ENCODE results near the gene LARGE1. TPM values are rescaled to one million over a fixed set of nuclear protein-coding genes. Genes with fewer than 3 reads are reported as not detected.

LARGE1 gene
- total RNA-seq, 6 experiments from 2014 or later, result 12.2 to 28.3 (median 15.2) TPM

- Histone ChIP-seq H3K9me3 (no peaks in the 10 kb centered on the region), H3K27me3 (no peaks in the 10 kb centered on the region), H3K27ac (no peak overlapping the region), H3K4me1 (no peaks in the 10 kb centered on the region), H3K4me3 (no peak overlapping the region), H3K36me3 (no peaks in the 10 kb centered on the region)
- TF ChIP-seq CTCF (IDR thresholded peaks at IDR 0.05), result no peak
- TF ChIP-seq POLR2A (IDR thresholded peaks at IDR 0.05), result no peak
- WGBS (ENCODE audit: insufficient coverage, low coverage, low lambda C conversion rate, missing lambda C conversion rate), result 91% methylated on average over 12 of the region's 12 CpGs
- DNase-seq (no peak), ATAC-seq (no peak)
- intact Hi-C loops (cut with DNase I), result no loop called here
Observed at GRCh38 chr22:33842006-33842354, 78.3 kb downstream of the LARGE1 start.

DNA sequence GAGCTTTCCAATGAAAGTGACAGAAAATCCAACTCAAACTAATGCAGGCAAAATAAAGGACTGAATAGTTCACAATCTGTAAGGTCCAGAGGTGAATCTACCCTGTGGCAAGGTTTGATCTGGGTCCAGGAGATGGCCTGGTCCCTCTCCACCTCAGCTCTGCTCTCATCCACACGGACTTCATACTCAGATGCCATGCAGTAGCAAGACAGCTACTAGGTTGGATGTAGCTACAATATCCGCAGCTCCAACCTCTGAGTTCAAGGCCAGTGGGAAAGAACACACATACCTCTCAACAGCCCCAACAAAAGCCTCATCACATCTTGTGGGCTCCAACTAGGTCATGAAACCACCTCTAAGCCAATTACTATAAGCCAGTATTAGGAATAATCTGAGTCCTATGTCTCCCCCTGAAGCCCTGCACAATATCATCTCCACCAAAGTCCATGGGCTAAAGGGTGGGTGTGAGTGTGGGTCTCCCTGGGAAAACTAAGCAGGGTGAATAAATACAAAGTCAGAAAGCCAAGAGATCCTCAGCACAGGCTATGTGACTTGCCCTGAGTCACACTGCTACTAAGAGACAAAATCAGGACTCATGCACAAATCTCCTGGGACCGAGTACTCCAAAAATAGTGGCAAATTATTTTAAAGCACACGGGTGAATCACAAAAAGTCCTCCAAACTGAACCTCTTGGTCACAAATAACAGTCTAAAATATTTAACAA lies 78.8 kb downstream of the LARGE1 start:
- Histone ChIP-seq H3K27me3 (no peaks in the 10 kb centered on the region), H3K36me3 (no peaks in the 10 kb centered on the region), H3K4me1 (no peaks in the 10 kb centered on the region), H3K27ac (no peak overlapping the region), H3K4me3 (no peak overlapping the region), H3K9me3 (no peaks in the 10 kb centered on the region)
- 54% methylated on average over 4 of the region's 4 CpGs for WGBS (ENCODE audit: insufficient coverage, low coverage, low lambda C conversion rate, missing lambda C conversion rate)
- DNase-seq (no peak), ATAC-seq (peak; percentile 34 to 66 (median 54))
- TF ChIP-seq POLR2A (IDR thresholded peaks at IDR 0.05) (no peak), CTCF (IDR thresholded peaks at IDR 0.05) (no peak)
- intact Hi-C loops (cut with DNase I), result no loop called here

DNA sequence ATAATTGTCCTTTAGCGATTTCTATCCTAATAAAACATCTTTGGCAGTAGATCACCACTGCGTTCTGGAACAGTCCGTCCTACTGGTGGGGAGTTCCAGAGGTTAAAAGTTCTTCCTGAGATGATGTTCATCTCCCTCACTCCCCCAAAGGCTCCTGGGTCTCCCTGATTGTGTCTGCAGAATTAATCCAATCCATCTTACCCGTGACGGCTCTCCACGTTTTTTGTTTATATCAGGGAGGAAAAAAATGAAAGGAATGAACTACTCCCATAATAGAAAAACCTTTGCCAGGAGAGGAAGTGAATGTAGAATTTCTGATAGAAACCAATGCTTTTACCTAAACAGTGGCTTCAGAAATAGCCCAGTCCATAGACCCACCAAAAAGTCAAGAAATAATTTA lies 81.6 kb downstream of the LARGE1 start:
- WGBS (ENCODE audit: insufficient coverage, low coverage, low lambda C conversion rate, missing lambda C conversion rate), result 59% methylated on average over 6 of the region's 6 CpGs
- no peak for TF ChIP-seq POLR2A (IDR thresholded peaks at IDR 0.05)
- DNase-seq (no peak), ATAC-seq (no peak)
- Histone ChIP-seq H3K4me1 (no peaks in the 10 kb centered on the region), H3K27ac (no peak overlapping the region), H3K9me3 (no peaks in the 10 kb centered on the region), H3K27me3 (no peaks in the 10 kb centered on the region), H3K36me3 (no peaks in the 10 kb centered on the region), H3K4me3 (no peak overlapping the region)
- intact Hi-C loops (cut with DNase I), result no loop called here

- DNase-seq (no peak), ATAC-seq (no peak)
- no peak overlapping the region for H3K4me3 ChIP-seq
- H3K36me3 ChIP-seq, result no peaks in the 10 kb centered on the region
- intact Hi-C loops (cut with DNase I), result no loop called here
- H3K27ac ChIP-seq, result no peak overlapping the region
- 29% methylated on average over 4 of the region's 4 CpGs for WGBS (ENCODE audit: insufficient coverage, low coverage, low lambda C conversion rate, missing lambda C conversion rate)
- TF ChIP-seq POLR2A (IDR thresholded peaks at IDR 0.05) (no peak), CTCF (IDR thresholded peaks at IDR 0.05) (no peak)
- H3K9me3 ChIP-seq, result no peaks in the 10 kb centered on the region
- H3K4me1 ChIP-seq, result no peaks in the 10 kb centered on the region
- no peaks in the 10 kb centered on the region for H3K27me3 ChIP-seq
Observed at GRCh38 chr22:33837826-33838225, 82.5 kb downstream of the LARGE1 start.

- WGBS (ENCODE audit: insufficient coverage, low coverage, low lambda C conversion rate, missing lambda C conversion rate), result 93% methylated on average over 3 of the region's 5 CpGs
- Histone ChIP-seq H3K27ac (no peak overlapping the region), H3K4me3 (no peak overlapping the region), H3K9me3 (no peaks in the 10 kb centered on the region), H3K4me1 (no peaks in the 10 kb centered on the region), H3K27me3 (no peaks in the 10 kb centered on the region), H3K36me3 (no peaks in the 10 kb centered on the region)
- ATAC-seq (no peak), DNase-seq (no peak)
- TF ChIP-seq CTCF (IDR thresholded peaks at IDR 0.05) (no peak), POLR2A (IDR thresholded peaks at IDR 0.05) (no peak)
- intact Hi-C loops (cut with DNase I), result no loop called here
Observed at GRCh38 chr22:33835265-33835664, 85.0 kb downstream of the LARGE1 start.
